HTR-8/SVneo (cell line): ENCODE results near the gene GLA.

Source experiments
- DNase-seq: peaks from one replicate; pipeline ENCODE4 v3.0.0; 2011; ENCODE audit warnings: low spot score, mixed read lengths; ENCODE audit not compliant: insufficient read length
- FAIRE-seq: peaks from 2 replicates; lab custom pipeline; 2011; peaks lifted over from hg19 to GRCh38; lab: Jason Lieb, UNC

GLA gene

GRCh38 chrX:101398694-101399093 is 9.0 kb downstream of the GLA start:
- no peak for FAIRE-seq
- no peak for DNase-seq

DNA sequence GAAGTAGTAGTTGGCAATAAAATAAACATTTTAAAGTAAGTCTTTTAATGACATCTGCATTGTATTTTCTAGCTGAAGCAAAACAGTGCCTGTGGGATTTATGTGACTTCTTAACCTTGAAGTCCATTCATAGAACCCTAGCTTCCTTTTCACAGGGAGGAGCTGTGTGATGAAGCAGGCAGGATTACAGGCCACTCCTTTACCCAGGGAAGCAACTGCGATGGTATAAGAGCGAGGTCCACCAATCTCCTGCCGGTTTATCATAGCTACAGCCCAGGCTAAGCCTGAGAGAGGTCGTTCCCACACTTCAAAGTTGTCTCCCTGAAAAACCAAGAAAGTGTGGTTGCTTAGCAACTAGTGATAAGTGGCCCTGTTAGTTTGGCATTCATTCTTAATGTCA is 9.9 kb downstream of the GLA start:
- no peak for FAIRE-seq
- DNase-seq: no peak

- no peak for FAIRE-seq
- DNase-seq: no peak
Observed at GRCh38 chrX:101395789-101396188, 11.9 kb downstream of the GLA start.

DNA sequence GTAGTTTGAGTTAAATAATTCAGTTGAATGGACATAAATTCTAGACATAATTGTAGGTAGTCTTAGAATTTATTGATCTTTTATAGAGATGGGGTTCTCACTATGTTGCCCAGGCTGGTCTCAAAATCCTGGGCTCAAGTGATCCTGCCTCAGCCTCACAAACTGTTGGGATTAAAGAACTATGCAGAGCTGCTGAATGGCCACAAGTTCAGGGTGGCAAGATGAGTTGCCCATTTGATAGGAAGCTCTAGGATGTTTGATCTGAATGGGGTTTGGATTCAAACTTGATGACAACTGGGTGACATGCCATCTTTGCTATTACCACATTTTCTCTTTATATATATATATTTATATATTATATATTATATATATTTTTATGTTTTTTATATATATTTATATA is 13.4 kb downstream of the GLA start:
- FAIRE-seq (no peak), DNase-seq (no peak)

- DNase-seq: no peak
- no peak for FAIRE-seq
Observed at GRCh38 chrX:101393530-101394305, 14.0 kb downstream of the GLA start.

GRCh38 chrX:101391831-101392230 is 15.9 kb downstream of the GLA start:
- DNase-seq (no peak), FAIRE-seq (no peak)

GRCh38 chrX:101390664-101391525 is 16.8 kb downstream of the GLA start, which contains the start of gene RPL36A:
Gene RPL36A (plus strand): TSS chrX:101391011. CDS start chrX:101391044, 33 bp downstream.
- DNase-seq: peak; percentile 62
- no peak for FAIRE-seq

GRCh38 chrX:101388604-101389003 is 19.1 kb downstream of the GLA start:
- DNase-seq (no peak), FAIRE-seq (no peak)

DNA sequence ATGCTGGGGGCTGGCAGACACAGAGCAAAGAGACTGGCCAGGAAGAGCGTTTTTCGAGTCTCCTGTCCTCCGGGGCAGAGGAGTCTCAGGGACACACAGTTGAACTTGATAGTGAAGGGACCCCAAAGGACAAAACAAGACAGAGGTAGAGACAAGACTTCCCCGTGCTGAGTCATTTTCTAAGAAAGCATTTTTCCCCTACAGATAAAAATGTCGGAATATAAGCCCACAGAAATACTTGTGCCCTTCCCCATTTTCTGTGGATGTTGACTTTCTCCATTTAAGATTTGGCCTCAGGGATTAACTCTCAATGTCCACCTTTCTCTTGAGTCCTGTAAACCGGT is 21.2 kb downstream of the GLA start:
- DNase-seq (no peak), FAIRE-seq (no peak)

- no peak for FAIRE-seq
Observed at GRCh38 chrX:101385795-101386541, 21.8 kb downstream of the GLA start, which contains the start of gene BTK. Gene BTK (minus strand): TSS chrX:101386191. CDS start chrX:101375284, 10,907 bp downstream.

GRCh38 chrX:101385026-101385684 is 22.6 kb downstream of the GLA start:
- no peak for FAIRE-seq
- no peak for DNase-seq

More at GRCh38 chrX:101385795-101386541, 21.8 kb downstream of the GLA start, which contains the start of gene BTK:
- DNase-seq: no peak

GRCh38 chrX:101383679-101384205 is 24.0 kb downstream of the GLA start:
- no peak for FAIRE-seq
- no peak for DNase-seq

- no peak for FAIRE-seq
- no peak for DNase-seq
Observed at GRCh38 chrX:101377547-101377946, 30.2 kb downstream of the GLA start.

GRCh38 chrX:101370888-101371504 is 36.7 kb downstream of the GLA start:
- DNase-seq: no peak
- FAIRE-seq: no peak

DNA sequence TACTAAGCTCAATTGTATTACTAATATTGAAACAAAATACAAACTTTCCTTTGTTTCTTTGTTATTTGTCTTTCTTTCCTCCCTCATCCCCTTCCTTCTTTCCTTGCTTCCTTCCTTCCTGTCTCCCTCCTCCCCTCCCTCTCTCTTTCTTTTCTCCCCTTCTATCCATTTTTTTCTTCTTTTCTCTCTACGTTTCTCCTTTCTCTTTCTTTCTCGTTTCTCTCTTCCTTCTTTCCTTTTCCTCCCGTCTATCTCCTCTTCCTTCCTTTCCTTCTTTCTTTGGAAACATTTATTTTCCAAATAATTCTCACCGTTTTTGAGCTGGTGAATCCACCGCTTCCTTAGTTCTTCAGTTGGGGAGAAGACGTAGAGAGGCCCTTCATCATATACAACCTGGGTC is 38.0 kb downstream of the GLA start:
- no peak for FAIRE-seq
- DNase-seq: no peak

GRCh38 chrX:101368800-101369199 is 38.9 kb downstream of the GLA start:
- DNase-seq: no peak
- FAIRE-seq: no peak

- no peak for FAIRE-seq
- DNase-seq: no peak
Observed at GRCh38 chrX:101365301-101365795, 42.4 kb downstream of the GLA start.

GRCh38 chrX:101362757-101363156 is 45.0 kb downstream of the GLA start:
- no peak for FAIRE-seq
- no peak for DNase-seq

DNA sequence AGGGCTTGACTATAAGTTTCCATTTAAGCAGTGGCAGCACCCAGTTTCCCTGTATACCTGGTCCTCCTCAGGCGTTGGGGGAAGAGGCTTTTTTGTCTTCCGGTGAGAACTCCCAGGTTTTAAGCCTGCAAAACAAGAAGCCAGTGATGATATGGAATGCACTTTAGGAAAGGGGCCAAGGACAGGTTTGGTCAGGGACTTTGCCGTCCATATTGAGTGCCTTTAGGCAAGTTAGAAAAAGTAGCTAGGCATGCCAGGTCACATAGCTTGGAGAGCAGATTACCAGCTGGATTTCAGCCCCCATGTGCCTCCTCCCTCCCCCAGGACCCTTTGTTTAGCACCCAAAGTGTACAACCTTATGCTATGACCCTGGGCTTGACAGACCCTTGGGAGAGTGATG is 45.6 kb downstream of the GLA start:
- FAIRE-seq (no peak), DNase-seq (no peak)
